Mesendoderm (in vitro differentiated cells): ENCODE data around the gene ABCC4.

Source experiments
- DNase-seq: peaks from one replicate; pipeline ENCODE4 v3.0.0; 2013
- H2AK5ac ChIP-seq: 2 replicates; pipeline ENCODE4 v1.6.1; 2013; ENCODE audit warnings: low read length, inconsistent platforms
- H2BK120ac ChIP-seq: 2 replicates; pipeline ENCODE4 v1.6.1; 2013; ENCODE audit warnings: low read depth, mild to moderate bottlenecking, low read length, moderate library complexity, mixed read lengths
- H2BK15ac ChIP-seq: replicated peaks from 2 replicates; pipeline ENCODE4 v1.6.1; 2013; ENCODE audit warnings: low read depth, mild to moderate bottlenecking, moderate library complexity
- H2BK5ac ChIP-seq: 2 replicates; pipeline ENCODE4 v1.6.1; 2013; ENCODE audit warnings: low read length, inconsistent platforms
- H3K18ac ChIP-seq: 2 replicates; pipeline ENCODE4 v1.6.1; 2013; ENCODE audit warnings: mild to moderate bottlenecking, low read length, mixed read lengths
- H3K23ac ChIP-seq: one replicate; pipeline ENCODE4 v1.6.1; 2013; ENCODE audit warnings: low read length
- H3K27ac ChIP-seq: 2 replicates; pipeline ENCODE4 v1.5.1; 2013; ENCODE audit warnings: low read depth, mild to moderate bottlenecking, inconsistent platforms, low read length, moderate library complexity
- H3K27me3 ChIP-seq: 2 replicates; pipeline ENCODE4 v1.6.1; 2013; ENCODE audit warnings: low read length, control low read depth, mild to moderate bottlenecking, inconsistent platforms; ENCODE audit not compliant: insufficient read depth, poor library complexity
- H3K36me3 ChIP-seq: 2 replicates; pipeline ENCODE4 v1.6.1; 2013; ENCODE audit warnings: low read length, inconsistent platforms; ENCODE audit not compliant: control insufficient read depth, insufficient read depth
- H3K4ac ChIP-seq: one replicate; pipeline ENCODE4 v1.6.1; 2013; ENCODE audit warnings: low read depth, mild to moderate bottlenecking, low read length, moderate library complexity
- H3K4me1 ChIP-seq: 2 replicates; pipeline ENCODE4 v1.6.1; 2013; ENCODE audit warnings: low read depth, low read length, inconsistent platforms; ENCODE audit not compliant: control insufficient read depth
- H3K4me2 ChIP-seq: 2 replicates; pipeline ENCODE4 v1.6.1; 2013; ENCODE audit warnings: low read length
- H3K4me3 ChIP-seq: 2 replicates; pipeline ENCODE4 v1.5.1; 2013; ENCODE audit warnings: mild to moderate bottlenecking, low read length
- H3K56ac ChIP-seq: one replicate; pipeline ENCODE4 v1.6.1; 2013; ENCODE audit warnings: low read length
- H3K79me1 ChIP-seq: 2 replicates; pipeline ENCODE4 v1.6.1; 2013; ENCODE audit warnings: low read length, inconsistent platforms
- H3K79me2 ChIP-seq: 2 replicates; pipeline ENCODE4 v1.6.1; 2013; ENCODE audit warnings: mild to moderate bottlenecking, low read length; ENCODE audit not compliant: control insufficient read depth, insufficient read depth
- H3K9ac ChIP-seq: 2 replicates; pipeline ENCODE4 v1.6.1; 2013; ENCODE audit warnings: low read length, inconsistent platforms
- H4K5ac ChIP-seq: one replicate; pipeline ENCODE4 v1.6.1; 2013; ENCODE audit warnings: low read length
- H4K8ac ChIP-seq: one replicate; pipeline ENCODE4 v1.6.1; 2013; ENCODE audit warnings: low read depth, mild to moderate bottlenecking, control low read depth, low read length, moderate library complexity
- WGBS: extraction: QIAGEN DNeasy Blood & Tissue Kit; methylation state at CpG from one replicate; pipeline ENCODE4 v1.1.7; 2013; ENCODE audit warnings: low lambda C conversion rate, missing lambda C conversion rate; ENCODE audit not compliant: insufficient coverage; ENCODE audit errors: extremely low coverage; 5-methylcytosine and 5-hydroxymethylcytosine counted together

The ABCC4 gene

DNA sequence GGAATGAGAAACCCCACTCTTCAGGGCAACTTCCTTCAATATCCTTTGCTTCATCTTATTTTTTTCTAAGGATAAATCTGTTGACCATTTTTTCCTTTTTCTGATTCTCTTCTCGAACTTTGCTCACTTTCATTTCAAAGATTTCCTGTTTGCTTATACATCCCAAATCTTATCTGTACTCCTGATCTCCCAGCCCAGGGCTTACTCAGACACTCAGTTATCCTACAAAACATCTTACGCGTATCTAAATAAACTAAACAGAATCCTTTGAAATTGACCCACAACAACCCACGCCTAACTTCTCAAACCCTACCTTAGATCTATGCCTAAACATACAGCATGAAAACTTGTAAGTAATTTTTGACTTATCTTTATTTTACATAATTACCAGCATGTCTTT, 179.2 kb downstream of the ABCC4 start:
- 100% methylated on average over 3 of the region's 4 CpGs for WGBS
- H3K27ac ChIP-seq: no peak overlapping the region
- H2AK5ac ChIP-seq: no peak overlapping the region
- H3K4me1 ChIP-seq: no peaks in the 10 kb centered on the region
- H3K79me1 ChIP-seq: no peaks in the 10 kb centered on the region
- H3K23ac ChIP-seq: no peak overlapping the region
- H3K4me3 ChIP-seq: no peak overlapping the region
- no peak overlapping the region for H3K9ac ChIP-seq
- no peak overlapping the region for H3K4ac ChIP-seq
- H4K5ac ChIP-seq: no peak overlapping the region
- no peak overlapping the region for H3K56ac ChIP-seq
- no peaks in the 10 kb centered on the region for H3K36me3 ChIP-seq
- H3K4me2 ChIP-seq: no peak overlapping the region
- H2BK5ac ChIP-seq: no peak overlapping the region
- no peak for DNase-seq
- H3K79me2 ChIP-seq: no peaks in the 10 kb centered on the region
- H2BK120ac ChIP-seq: no peak overlapping the region
- no peak overlapping the region for H3K18ac ChIP-seq
- no peak overlapping the region for H4K8ac ChIP-seq
- no peaks in the 10 kb centered on the region for H3K27me3 ChIP-seq
- no peak overlapping the region for H2BK15ac ChIP-seq

DNA sequence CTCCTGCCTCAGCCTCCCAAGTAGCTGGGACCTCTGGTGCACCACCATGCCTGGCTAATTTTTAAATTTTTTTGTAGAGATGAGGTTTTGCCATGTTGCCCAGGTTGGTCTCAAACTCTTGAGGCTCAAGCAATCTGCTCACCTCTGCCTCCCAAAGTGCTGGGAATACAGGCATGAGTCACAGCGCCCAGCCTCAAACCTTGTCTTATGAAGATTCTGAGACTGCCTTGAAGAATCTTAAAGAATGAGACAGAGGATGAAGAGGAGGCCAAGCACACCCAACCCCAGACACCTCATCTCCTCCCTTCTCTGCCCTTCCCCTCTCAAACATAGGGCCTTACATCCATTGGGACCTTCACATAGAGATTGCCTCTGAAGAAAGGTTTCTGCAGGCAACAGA, 179.7 kb downstream of the ABCC4 start:
- no peak overlapping the region for H3K4me2 ChIP-seq
- no peak overlapping the region for H2BK120ac ChIP-seq
- no peak overlapping the region for H3K27ac ChIP-seq
- H3K18ac ChIP-seq: no peak overlapping the region
- H3K79me2 ChIP-seq: no peaks in the 10 kb centered on the region
- H4K8ac ChIP-seq: no peak overlapping the region
- H2BK15ac ChIP-seq: no peak overlapping the region
- H3K23ac ChIP-seq: no peak overlapping the region
- H3K9ac ChIP-seq: no peak overlapping the region
- no peak overlapping the region for H4K5ac ChIP-seq
- no peak overlapping the region for H3K4me3 ChIP-seq
- H3K27me3 ChIP-seq: no peaks in the 10 kb centered on the region
- WGBS: no CpG with 5 or more reads among the region's 1 CpG
- H3K36me3 ChIP-seq: no peaks in the 10 kb centered on the region
- no peaks in the 10 kb centered on the region for H3K79me1 ChIP-seq
- H3K56ac ChIP-seq: no peak overlapping the region
- no peak overlapping the region for H2BK5ac ChIP-seq
- H3K4me1 ChIP-seq: no peaks in the 10 kb centered on the region
- no peak for DNase-seq
- no peak overlapping the region for H2AK5ac ChIP-seq
- no peak overlapping the region for H3K4ac ChIP-seq

DNA sequence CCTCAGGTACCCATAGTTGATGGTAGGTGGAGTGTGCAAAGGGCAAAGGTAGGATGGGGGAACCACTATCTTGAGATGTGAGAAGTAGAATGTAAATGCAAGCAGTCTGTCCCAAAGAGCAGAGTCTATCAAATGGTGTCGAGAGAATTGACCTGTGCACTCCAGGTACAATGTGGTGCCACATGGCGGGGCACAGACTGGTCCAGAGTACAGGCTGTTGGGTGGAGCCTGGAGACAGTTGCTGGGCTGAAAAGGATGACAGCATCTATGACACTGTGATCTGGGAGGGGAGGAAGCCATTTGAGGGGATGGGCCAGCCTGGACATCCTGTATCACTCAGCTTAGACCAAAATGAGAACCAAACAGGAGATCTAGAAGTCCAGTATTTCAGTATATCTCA, 180.6 kb downstream of the ABCC4 start:
- Histone ChIP-seq H2BK15ac (no peak overlapping the region), H3K23ac (no peak overlapping the region), H2BK120ac (no peak overlapping the region), H3K9ac (no peak overlapping the region), H3K4me1 (no peaks in the 10 kb centered on the region), H4K8ac (no peak overlapping the region), H3K27me3 (no peaks in the 10 kb centered on the region), H3K27ac (no peak overlapping the region), H3K18ac (no peak overlapping the region), H3K4ac (no peak overlapping the region), H3K56ac (no peak overlapping the region), H3K4me3 (no peak overlapping the region), H3K79me2 (no peaks in the 10 kb centered on the region), H3K36me3 (no peaks in the 10 kb centered on the region), H3K4me2 (no peak overlapping the region), H4K5ac (no peak overlapping the region), H2AK5ac (no peak overlapping the region), H3K79me1 (no peaks in the 10 kb centered on the region), H2BK5ac (no peak overlapping the region)
- no peak for DNase-seq
- WGBS: no CpG with 5 or more reads among the region's 2 CpGs

DNA sequence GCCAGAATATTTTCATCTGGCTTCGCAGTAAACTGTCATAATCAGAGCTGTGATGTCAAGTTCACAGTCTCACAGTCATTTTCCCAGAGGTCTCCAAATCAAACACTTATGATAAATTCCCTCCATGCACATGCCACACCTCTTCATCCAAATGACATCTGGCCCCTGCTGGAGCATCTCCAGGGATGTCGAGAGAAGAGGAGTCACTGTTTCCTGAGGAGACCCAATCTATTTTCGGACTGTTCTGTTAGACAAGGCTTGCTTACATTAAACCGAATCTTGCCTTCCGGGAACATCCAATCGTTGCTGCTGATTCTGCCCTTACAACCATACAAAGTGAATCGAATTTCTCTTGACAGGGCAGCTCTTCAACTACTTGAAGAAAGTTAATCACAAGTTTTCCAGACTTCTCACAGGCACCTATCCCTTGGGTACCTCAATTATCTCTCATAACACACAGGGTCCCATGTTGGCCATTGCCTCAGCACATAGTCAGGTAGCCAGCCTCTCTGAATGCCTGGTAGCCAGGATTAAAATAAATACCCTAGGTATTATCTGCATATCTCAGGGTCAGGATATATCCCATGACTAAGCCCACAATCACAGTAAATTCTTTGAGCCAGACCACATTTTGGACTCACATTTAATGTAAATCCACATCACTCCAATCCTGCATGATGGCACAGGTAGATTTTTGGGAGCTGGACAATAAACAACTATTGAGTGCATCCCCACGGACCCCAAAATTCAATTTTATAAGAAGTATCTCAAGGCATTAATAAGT, 182.5 kb downstream of the ABCC4 start:
- Histone ChIP-seq H2BK120ac (no peak overlapping the region), H2BK5ac (no peak overlapping the region), H3K9ac (no peak overlapping the region), H3K18ac (no peak overlapping the region), H3K79me1 (no peaks in the 10 kb centered on the region), H4K5ac (no peak overlapping the region), H3K79me2 (no peaks in the 10 kb centered on the region), H3K4me1 (peaks cover 2% of the 10 kb centered on the region), H3K4ac (no peak overlapping the region), H3K4me2 (no peak overlapping the region), H2AK5ac (no peak overlapping the region), H3K4me3 (no peak overlapping the region), H3K27ac (no peak overlapping the region), H2BK15ac (no peak overlapping the region), H3K56ac (no peak overlapping the region), H3K36me3 (no peaks in the 10 kb centered on the region), H4K8ac (no peak overlapping the region), H3K23ac (no peak overlapping the region), H3K27me3 (no peaks in the 10 kb centered on the region)
- no CpG with 5 or more reads among the region's 8 CpGs for WGBS
- DNase-seq: no peak

DNA sequence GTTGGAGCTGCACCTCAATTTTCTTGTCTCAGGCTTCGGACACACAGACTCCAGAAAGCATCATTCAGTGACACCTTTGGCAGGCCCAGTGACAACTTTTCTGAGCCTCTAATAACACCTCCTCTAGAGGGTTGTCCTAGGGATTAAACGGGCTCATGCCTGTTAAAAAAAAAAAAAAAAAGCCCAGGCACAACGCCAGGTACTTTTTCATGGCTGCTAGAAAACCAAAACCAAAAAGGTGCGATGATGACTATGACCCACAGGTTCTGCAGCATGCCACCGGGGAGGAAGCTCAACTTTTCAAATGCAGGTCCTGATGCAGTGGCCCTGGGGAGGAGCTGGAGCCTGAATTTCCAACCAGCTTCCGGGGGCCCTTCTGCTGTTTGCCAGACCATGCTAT, 184.2 kb downstream of the ABCC4 start:
- H3K27ac ChIP-seq: no peak overlapping the region
- H3K4me1 ChIP-seq: peaks cover 2% of the 10 kb centered on the region
- H3K9ac ChIP-seq: no peak overlapping the region
- H3K79me1 ChIP-seq: no peaks in the 10 kb centered on the region
- H3K4ac ChIP-seq: no peak overlapping the region
- H4K8ac ChIP-seq: no peak overlapping the region
- no peak overlapping the region for H3K4me2 ChIP-seq
- H3K23ac ChIP-seq: no peak overlapping the region
- WGBS: no CpG with 5 or more reads among the region's 6 CpGs
- H2AK5ac ChIP-seq: no peak overlapping the region
- H3K36me3 ChIP-seq: no peaks in the 10 kb centered on the region
- no peak for DNase-seq
- no peak overlapping the region for H3K4me3 ChIP-seq
- H3K79me2 ChIP-seq: no peaks in the 10 kb centered on the region
- no peak overlapping the region for H3K18ac ChIP-seq
- no peaks in the 10 kb centered on the region for H3K27me3 ChIP-seq
- H2BK15ac ChIP-seq: no peak overlapping the region
- no peak overlapping the region for H2BK5ac ChIP-seq
- H3K56ac ChIP-seq: no peak overlapping the region
- no peak overlapping the region for H2BK120ac ChIP-seq
- H4K5ac ChIP-seq: no peak overlapping the region

DNA sequence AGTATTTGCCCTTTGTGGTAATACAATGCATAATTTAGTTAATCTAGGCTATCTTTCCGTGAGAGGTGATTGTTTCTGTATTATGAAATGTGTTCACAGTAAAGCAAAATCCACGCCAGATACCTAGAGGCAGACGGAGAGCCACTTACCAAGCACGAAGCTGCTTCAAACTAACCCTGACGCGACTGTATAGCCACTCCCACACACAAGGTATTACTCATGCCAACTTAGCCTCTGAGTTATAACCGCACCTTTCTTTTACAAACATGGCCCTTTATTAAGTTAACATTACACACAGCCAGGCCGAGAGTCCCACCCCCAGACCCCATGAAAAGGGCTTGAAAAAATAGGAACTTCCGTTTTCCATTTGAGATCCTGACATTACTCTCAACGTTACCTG, 185.7 kb downstream of the ABCC4 start:
- Histone ChIP-seq H3K56ac (peak overlapping the region; percentile 7), H3K27me3 (no peaks in the 10 kb centered on the region), H3K4ac (no peak overlapping the region), H2BK15ac (no peak overlapping the region), H3K79me1 (no peaks in the 10 kb centered on the region), H3K36me3 (no peaks in the 10 kb centered on the region), H3K4me2 (no peak overlapping the region), H3K9ac (no peak overlapping the region), H3K27ac (no peak overlapping the region), H3K18ac (no peak overlapping the region), H3K4me1 (peaks cover 2% of the 10 kb centered on the region), H2AK5ac (no peak overlapping the region), H4K8ac (no peak overlapping the region), H2BK5ac (peak overlapping the region; percentile 25), H3K4me3 (no peak overlapping the region), H4K5ac (no peak overlapping the region), H3K79me2 (no peaks in the 10 kb centered on the region), H2BK120ac (no peak overlapping the region), H3K23ac (no peak overlapping the region)
- WGBS: no CpG with 5 or more reads among the region's 10 CpGs
- DNase-seq: no peak
